ENCODE results near the gene ASIC4. TPM values are rescaled to one million over a fixed set of nuclear protein-coding genes. Genes with fewer than 3 reads are reported as not detected.

ASIC4 gene
- total RNA-seq, 4 donors from 2014 or later, result not detected

DNA sequence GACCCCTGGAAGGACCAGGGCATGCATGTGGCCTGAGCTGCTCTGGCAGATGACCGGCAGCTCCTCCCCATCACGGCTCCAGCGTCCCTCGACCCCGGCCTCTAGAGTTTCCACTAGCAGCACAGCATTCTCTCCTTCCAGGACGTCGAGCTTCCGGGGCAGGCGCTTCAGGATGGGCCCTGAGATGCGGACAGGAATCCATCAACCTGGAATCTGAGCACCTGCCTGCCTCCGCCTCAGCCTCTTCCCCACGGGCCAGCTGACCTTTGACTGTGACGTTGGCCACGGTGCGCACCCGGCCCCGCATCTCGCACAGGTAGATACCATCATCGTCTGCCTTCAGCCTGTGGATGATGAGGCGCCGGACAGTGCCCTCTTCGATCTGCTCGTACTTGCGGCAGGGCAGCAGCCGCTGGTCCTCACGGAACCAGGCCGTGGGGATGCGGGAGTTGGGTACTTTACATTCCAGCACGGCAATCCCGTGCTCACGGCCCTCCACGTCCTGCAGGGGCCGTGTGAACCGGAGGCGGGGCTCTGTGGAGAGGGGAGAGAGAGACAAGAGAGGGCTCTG is 53.6 kb downstream of the ASIC4 start:
- H3K4me1 ChIP-seq, result peaks cover 8 to 29% (median 9%) of the 10 kb centered on the region in 3 donors
- H3K27ac ChIP-seq, result no peak overlapping the region
- no peak for DNase-seq
- H3K36me3 ChIP-seq, result peaks cover 0 to 31% (median 0%) of the 10 kb centered on the region in 3 donors
- no peak for TF ChIP-seq POLR2A (IDR thresholded peaks at IDR 0.05)
- TF ChIP-seq, protein P1, sequence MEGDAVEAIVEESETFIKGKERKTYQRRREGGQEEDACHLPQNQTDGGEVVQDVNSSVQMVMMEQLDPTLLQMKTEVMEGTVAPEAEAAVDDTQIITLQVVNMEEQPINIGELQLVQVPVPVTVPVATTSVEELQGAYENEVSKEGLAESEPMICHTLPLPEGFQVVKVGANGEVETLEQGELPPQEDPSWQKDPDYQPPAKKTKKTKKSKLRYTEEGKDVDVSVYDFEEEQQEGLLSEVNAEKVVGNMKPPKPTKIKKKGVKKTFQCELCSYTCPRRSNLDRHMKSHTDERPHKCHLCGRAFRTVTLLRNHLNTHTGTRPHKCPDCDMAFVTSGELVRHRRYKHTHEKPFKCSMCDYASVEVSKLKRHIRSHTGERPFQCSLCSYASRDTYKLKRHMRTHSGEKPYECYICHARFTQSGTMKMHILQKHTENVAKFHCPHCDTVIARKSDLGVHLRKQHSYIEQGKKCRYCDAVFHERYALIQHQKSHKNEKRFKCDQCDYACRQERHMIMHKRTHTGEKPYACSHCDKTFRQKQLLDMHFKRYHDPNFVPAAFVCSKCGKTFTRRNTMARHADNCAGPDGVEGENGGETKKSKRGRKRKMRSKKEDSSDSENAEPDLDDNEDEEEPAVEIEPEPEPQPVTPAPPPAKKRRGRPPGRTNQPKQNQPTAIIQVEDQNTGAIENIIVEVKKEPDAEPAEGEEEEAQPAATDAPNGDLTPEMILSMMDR (IDR thresholded peaks at IDR 0.05), result no peak
- no peak overlapping the region for H3K4me3 ChIP-seq
- H3K9me3 ChIP-seq, result no peaks in the 10 kb centered on the region
- peaks cover 0 to 24% (median 0%) of the 10 kb centered on the region in 4 donors for H3K27me3 ChIP-seq
- WGBS, 2 donors, result 84 to 85% methylated on average over 5 to 15 of the region's 35 CpGs
- intact Hi-C loops (cut with DNase I), result no loop called here

DNA sequence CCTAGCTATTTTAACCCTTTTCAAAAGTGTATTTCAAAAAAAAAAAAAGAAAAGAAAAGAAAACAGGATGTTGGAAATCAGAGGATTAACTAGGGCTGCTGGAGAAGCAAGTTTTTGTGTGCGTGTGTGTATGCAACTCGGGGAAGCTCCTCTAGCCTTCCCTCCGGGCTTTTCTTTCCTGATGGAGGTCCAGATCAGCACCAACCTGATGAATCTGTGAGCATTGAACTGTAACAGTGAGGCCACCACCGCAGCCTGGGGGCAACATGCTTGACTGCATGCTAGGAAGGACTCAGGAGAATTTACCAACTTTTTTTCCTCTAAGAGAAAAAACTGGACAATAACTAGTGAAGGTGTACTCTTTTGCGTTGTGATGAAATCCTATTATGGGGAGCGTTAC is 54.8 kb downstream of the ASIC4 start:
- DNase-seq, result no peak
- Histone ChIP-seq H3K9me3 (no peaks in the 10 kb centered on the region), H3K4me1 (peaks cover 8 to 29% (median 9%) of the 10 kb centered on the region in 3 donors), H3K27me3 (peaks cover 0 to 24% (median 0%) of the 10 kb centered on the region in 4 donors), H3K27ac (no peak overlapping the region), H3K36me3 (peaks cover 0 to 22% (median 0%) of the 10 kb centered on the region in 3 donors), H3K4me3 (no peak overlapping the region)
- TF ChIP-seq, protein P1 (IDR thresholded peaks at IDR 0.05), result no peak
- intact Hi-C loops (cut with DNase I), result no loop called here
- 77 to 85% methylated on average over 6 of the region's 6 CpGs for WGBS, 2 donors

DNA sequence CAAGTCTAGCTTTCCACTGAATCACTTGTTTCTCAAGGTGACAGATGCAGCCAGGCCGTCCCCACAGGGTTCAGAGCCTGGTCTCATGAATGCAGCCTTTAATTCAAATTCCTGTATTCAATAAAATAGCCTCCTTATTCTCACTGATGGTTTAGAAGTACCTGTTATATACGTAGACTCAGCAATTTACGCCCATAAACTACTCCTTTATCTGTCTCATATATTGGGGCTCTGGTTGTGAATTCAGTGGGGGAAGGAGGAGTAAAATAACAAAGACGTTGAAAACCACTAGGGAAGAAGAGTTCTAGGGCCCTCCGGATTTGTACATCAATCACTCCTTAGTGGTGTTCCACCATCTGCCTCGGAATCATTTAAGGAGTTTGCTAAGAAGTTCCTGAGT is 55.4 kb downstream of the ASIC4 start:
- peaks cover 0 to 27% (median 0%) of the 10 kb centered on the region in 4 donors for H3K27me3 ChIP-seq
- peak overlapping the region in 2 of 4 donors; percentile 87 to 89 for H3K27ac ChIP-seq
- TF ChIP-seq, protein P1 (IDR thresholded peaks at IDR 0.05), result no peak
- TF ChIP-seq POLR2A (IDR thresholded peaks at IDR 0.05), result no peak
- H3K36me3 ChIP-seq, result peaks cover 0 to 21% (median 0%) of the 10 kb centered on the region in 3 donors
- H3K9me3 ChIP-seq, result no peaks in the 10 kb centered on the region
- WGBS, 2 donors, result 83% methylated on average over 5 to 6 of the region's 6 CpGs
- H3K4me3 ChIP-seq, result peak overlapping the region in 3 of 4 donors; percentile 54 to 79 (median 79)
- intact Hi-C loops (cut with DNase I), result no loop called here
- peaks cover 8 to 29% (median 9%) of the 10 kb centered on the region in 3 donors for H3K4me1 ChIP-seq
- DNase-seq, result no peak

DNA sequence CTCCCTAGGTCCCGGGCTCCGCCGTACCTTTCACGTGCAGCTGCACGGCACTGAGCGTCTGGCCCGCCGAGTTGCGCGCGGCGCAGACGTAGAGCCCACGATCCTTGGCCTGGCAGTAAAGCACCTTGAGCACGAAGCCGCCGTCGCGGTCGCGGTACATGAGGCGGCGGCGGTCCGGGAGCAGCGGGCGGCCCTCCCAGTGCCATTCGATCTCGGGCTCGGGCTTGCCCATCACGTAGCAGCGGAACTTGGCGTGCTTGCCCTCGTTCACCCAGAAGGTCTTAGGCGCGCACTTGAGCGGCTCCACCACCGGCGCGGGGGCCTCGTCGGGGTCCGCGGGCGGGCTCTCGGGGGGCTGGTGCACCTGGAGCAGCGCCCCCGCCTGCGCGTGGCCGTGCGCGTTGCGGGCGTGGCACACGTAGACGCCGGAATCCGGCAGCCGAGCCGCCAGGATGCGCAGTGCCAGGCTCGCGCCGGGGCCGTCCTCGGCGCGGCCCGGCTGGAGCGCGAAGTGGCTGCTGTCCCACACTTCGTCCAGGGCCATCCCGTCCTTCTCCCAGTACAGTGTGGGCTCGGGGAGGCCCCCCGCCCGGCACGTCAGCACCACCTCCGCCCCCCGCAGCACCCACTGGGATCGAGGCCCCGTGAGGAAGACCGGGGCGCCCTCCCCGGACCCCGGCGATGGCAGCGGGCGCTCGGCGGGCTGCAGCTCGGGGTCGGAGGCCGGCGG is 56.1 kb downstream of the ASIC4 start:
- Histone ChIP-seq H3K4me3 (peak overlapping the region; percentile 54 to 79 (median 72)), H3K27me3 (peaks cover 0 to 35% (median 0%) of the 10 kb centered on the region in 4 donors), H3K27ac (peak overlapping the region; percentile 70 to 89 (median 80)), H3K4me1 (peaks cover 8 to 29% (median 9%) of the 10 kb centered on the region in 3 donors), H3K9me3 (no peaks in the 10 kb centered on the region), H3K36me3 (peaks cover 0 to 21% (median 0%) of the 10 kb centered on the region in 3 donors)
- intact Hi-C loops (cut with DNase I), result no loop called here
- 0% methylated on average over 12 of the region's 95 CpGs; no CpG with 5 or more reads in 1 of the 2 donors for WGBS, 2 donors
- TF ChIP-seq POLR2A (IDR thresholded peaks at IDR 0.05), result peak in 1 of 4 donors; percentile 58
- TF ChIP-seq, protein P1 (IDR thresholded peaks at IDR 0.05), result no peak
- DNase-seq, result no peak

DNA sequence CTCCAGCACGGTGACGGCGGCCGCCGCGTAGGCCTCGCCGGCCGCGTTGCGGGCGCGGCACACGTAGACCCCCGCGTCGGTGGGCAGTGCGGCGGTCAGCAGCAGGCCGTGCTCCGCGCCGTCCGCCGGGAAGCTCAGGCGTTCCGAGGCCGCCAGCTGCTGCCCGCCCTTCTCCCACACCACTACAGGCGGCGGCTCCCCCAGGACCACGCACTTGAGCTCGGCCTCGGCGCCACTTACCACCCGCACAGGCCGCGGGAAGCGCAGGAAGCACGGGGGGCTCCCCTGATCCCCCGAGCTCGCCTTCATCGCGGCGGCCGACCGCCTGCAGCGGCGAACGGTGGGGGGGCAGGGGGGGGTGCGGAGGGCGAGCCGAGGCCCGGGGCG is 56.6 kb downstream of the ASIC4 start:
- Histone ChIP-seq H3K4me1 (peaks cover 8 to 29% (median 9%) of the 10 kb centered on the region in 3 donors), H3K9me3 (no peaks in the 10 kb centered on the region), H3K36me3 (peaks cover 0 to 21% (median 0%) of the 10 kb centered on the region in 3 donors), H3K27ac (peak overlapping the region; percentile 70 to 89 (median 80)), H3K4me3 (peak overlapping the region; percentile 54 to 79 (median 72)), H3K27me3 (peaks cover 0 to 40% (median 0%) of the 10 kb centered on the region in 4 donors)
- intact Hi-C loops (cut with DNase I), result no loop called here
- TF ChIP-seq, protein P1 (IDR thresholded peaks at IDR 0.05), result no peak
- TF ChIP-seq POLR2A (IDR thresholded peaks at IDR 0.05), result no peak
- no peak for DNase-seq
- 0% methylated on average over 8 of the region's 55 CpGs; no CpG with 5 or more reads in 1 of the 2 donors for WGBS, 2 donors
